ENCODE measurements around the gene SINHCAF.

DNA sequence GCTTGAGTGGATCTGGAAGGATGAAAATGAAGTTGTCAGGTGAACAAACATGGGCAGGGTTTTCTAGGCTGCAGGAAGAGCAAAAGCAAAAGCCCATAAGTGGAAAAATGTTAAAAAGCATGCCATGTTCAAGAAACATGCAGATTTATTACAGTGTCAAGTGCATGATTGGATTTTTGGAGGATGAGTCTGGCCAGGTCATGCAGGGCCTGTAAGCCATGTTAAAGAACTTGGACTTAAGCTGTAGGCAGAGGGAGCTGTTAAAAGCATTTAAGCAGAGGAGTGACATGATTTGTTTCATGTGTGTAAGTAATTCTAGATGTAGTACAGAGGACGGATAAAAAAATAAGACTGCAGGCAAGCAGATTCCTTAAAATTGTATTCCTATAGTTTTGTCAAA lies 16.3 kb upstream of the SINHCAF start:
- TF ChIP-seq, protein P1, sequence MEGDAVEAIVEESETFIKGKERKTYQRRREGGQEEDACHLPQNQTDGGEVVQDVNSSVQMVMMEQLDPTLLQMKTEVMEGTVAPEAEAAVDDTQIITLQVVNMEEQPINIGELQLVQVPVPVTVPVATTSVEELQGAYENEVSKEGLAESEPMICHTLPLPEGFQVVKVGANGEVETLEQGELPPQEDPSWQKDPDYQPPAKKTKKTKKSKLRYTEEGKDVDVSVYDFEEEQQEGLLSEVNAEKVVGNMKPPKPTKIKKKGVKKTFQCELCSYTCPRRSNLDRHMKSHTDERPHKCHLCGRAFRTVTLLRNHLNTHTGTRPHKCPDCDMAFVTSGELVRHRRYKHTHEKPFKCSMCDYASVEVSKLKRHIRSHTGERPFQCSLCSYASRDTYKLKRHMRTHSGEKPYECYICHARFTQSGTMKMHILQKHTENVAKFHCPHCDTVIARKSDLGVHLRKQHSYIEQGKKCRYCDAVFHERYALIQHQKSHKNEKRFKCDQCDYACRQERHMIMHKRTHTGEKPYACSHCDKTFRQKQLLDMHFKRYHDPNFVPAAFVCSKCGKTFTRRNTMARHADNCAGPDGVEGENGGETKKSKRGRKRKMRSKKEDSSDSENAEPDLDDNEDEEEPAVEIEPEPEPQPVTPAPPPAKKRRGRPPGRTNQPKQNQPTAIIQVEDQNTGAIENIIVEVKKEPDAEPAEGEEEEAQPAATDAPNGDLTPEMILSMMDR (IDR thresholded peaks at IDR 0.05 in 2 of 3, conservative IDR thresholded peaks at IDR 0.05 in 1 of 3; ENCODE audit: borderline replicate concordance in 1 of 3, insufficient read depth in 1 of 3, low read depth in 2 of 3, low read length in 2 of 3) = no peak
- TF ChIP-seq POLR2AphosphoS5 (IDR thresholded peaks at IDR 0.05; ENCODE audit: low read depth, low read length) (no peak), POLR2A (IDR thresholded peaks at IDR 0.05; ENCODE audit: borderline replicate concordance, extremely low read depth, insufficient read depth, insufficient read length) (no peak), RAD21 (IDR thresholded peaks at IDR 0.05; ENCODE audit: low read depth) (no peak), SIN3A (IDR thresholded peaks at IDR 0.05; ENCODE audit: low read depth) (no peak), JUND (IDR thresholded peaks at IDR 0.05) (no peak), EZH2 (IDR thresholded peaks at IDR 0.05) (no peak), YY1 (IDR thresholded peaks at IDR 0.05; ENCODE audit: extremely low read depth, insufficient replicate concordance, low read depth, low read length) (no peak), FOSL1 (IDR thresholded peaks at IDR 0.05; ENCODE audit: low read depth) (no peak)
- TF ChIP-seq, protein P2, sequence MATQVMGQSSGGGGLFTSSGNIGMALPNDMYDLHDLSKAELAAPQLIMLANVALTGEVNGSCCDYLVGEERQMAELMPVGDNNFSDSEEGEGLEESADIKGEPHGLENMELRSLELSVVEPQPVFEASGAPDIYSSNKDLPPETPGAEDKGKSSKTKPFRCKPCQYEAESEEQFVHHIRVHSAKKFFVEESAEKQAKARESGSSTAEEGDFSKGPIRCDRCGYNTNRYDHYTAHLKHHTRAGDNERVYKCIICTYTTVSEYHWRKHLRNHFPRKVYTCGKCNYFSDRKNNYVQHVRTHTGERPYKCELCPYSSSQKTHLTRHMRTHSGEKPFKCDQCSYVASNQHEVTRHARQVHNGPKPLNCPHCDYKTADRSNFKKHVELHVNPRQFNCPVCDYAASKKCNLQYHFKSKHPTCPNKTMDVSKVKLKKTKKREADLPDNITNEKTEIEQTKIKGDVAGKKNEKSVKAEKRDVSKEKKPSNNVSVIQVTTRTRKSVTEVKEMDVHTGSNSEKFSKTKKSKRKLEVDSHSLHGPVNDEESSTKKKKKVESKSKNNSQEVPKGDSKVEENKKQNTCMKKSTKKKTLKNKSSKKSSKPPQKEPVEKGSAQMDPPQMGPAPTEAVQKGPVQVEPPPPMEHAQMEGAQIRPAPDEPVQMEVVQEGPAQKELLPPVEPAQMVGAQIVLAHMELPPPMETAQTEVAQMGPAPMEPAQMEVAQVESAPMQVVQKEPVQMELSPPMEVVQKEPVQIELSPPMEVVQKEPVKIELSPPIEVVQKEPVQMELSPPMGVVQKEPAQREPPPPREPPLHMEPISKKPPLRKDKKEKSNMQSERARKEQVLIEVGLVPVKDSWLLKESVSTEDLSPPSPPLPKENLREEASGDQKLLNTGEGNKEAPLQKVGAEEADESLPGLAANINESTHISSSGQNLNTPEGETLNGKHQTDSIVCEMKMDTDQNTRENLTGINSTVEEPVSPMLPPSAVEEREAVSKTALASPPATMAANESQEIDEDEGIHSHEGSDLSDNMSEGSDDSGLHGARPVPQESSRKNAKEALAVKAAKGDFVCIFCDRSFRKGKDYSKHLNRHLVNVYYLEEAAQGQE (IDR thresholded peaks at IDR 0.05; ENCODE audit: low read depth) = no peak
- TF ChIP-seq, protein P3, sequence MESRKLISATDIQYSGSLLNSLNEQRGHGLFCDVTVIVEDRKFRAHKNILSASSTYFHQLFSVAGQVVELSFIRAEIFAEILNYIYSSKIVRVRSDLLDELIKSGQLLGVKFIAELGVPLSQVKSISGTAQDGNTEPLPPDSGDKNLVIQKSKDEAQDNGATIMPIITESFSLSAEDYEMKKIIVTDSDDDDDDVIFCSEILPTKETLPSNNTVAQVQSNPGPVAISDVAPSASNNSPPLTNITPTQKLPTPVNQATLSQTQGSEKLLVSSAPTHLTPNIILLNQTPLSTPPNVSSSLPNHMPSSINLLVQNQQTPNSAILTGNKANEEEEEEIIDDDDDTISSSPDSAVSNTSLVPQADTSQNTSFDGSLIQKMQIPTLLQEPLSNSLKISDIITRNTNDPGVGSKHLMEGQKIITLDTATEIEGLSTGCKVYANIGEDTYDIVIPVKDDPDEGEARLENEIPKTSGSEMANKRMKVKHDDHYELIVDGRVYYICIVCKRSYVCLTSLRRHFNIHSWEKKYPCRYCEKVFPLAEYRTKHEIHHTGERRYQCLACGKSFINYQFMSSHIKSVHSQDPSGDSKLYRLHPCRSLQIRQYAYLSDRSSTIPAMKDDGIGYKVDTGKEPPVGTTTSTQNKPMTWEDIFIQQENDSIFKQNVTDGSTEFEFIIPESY (IDR thresholded peaks at IDR 0.05; ENCODE audit: extremely low read depth, insufficient replicate concordance, low read length) = no peak
- TF ChIP-seq, protein P4, sequence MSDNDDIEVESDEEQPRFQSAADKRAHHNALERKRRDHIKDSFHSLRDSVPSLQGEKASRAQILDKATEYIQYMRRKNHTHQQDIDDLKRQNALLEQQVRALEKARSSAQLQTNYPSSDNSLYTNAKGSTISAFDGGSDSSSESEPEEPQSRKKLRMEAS (IDR thresholded peaks at IDR 0.05) = no peak
- TF ChIP-seq, protein P5, sequence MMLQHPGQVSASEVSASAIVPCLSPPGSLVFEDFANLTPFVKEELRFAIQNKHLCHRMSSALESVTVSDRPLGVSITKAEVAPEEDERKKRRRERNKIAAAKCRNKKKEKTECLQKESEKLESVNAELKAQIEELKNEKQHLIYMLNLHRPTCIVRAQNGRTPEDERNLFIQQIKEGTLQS (IDR thresholded peaks at IDR 0.05) = no peak

All from HCT116 (cell line).